GM23248 (cell line): ENCODE results near the gene ETV6.

Experiments
- EZH2 ChIP-seq: fragments of 200-600 bp; sonication (generic); IDR thresholded peaks from 2 replicates; pipeline ENCODE4 v1.6.1; 2018; ENCODE audit warnings: antibody characterized with exemption, mild to moderate bottlenecking; ENCODE audit not compliant: insufficient read depth, poor library complexity, severe bottlenecking
- EZH2phosphoT487 ChIP-seq: fragments of 200-600 bp; sonication (generic); IDR thresholded peaks from 2 replicates; pipeline ENCODE4 v1.6.1; 2018; ENCODE audit warnings: antibody characterized with exemption, moderate library complexity, mild to moderate bottlenecking, low read depth; ENCODE audit not compliant: insufficient read depth

DNA sequence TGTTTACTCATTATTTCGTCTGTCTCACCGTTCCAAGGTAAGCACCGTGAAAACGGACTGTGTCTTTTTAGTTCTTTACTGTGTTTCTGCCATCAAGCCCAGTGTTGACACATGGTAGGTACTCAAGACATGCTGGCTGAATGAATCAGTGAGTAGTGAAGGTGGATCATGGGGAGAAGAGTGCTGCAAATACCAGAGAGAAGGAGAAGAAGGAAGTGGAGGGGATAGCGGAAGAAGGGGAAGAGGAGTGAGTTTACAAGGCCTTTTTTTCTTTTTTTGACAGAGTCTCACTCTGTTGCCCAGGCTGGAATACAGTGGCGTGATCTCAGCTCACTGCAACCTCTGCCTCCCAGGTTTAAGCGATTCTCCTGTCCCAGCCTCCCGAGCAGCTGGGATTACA lies 54.6 kb downstream of the ETV6 start:
- TF ChIP-seq EZH2phosphoT487 (no peak), EZH2 (no peak)
